Fibroblast of villous mesenchyme (primary cell): ENCODE measurements around the gene SMARCC2. TPM values are rescaled to one million over a fixed set of nuclear protein-coding genes. Genes with fewer than 3 reads are reported as not detected.
"Not testable (repeated sequence)": the region's sequence is repeated elsewhere in the genome, so short reads cannot be mapped to it uniquely, and the experiment has no call there.

Experiments
- DNase-seq: peaks from one replicate; pipeline ENCODE4 v3.0.0-alpha.2; 2010; ENCODE audit warnings: low read depth
- H3K4me3 ChIP-seq: 2 replicates; pipeline ENCODE4 v1.5.1; 2011; ENCODE audit warnings: low read depth, mild to moderate bottlenecking, low read length
- total RNA-seq: library from RNA; depleted of rRNA; stranded (reverse); fragments of >200 nt; gene quantifications from 2 replicates; pipeline ENCODE4 v1.2.3, GENCODE V29; 2012
- TF ChIP-seq, protein P1 (sequence below): IDR thresholded peaks from 2 replicates; pipeline ENCODE4 v1.5.1; 2012; ENCODE audit warnings: low read depth, mild to moderate bottlenecking, low read length; ENCODE audit not compliant: insufficient read depth

Gene SMARCC2
- total RNA-seq, 1 donor, result 67.8 TPM

DNA sequence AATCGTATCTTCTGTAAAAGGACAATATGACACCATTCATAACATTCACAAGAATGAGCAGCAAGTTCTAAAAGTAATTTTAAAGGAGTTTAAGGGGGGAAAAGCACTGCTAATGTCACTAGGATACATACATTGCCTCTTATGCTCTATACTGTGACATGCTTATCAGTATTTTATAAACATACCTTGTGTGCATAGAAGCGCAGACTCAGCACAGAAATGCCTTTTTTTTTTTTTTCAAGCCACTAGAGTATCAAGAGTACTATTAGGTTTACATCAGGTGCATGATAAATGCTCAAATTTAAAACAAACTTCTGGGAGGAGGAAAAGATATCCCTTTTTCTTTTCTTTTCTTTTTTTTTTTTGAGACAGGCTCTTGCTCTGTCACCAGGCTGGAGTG, 13.6 kb upstream of the SMARCC2 start:
- TF ChIP-seq, protein P1, sequence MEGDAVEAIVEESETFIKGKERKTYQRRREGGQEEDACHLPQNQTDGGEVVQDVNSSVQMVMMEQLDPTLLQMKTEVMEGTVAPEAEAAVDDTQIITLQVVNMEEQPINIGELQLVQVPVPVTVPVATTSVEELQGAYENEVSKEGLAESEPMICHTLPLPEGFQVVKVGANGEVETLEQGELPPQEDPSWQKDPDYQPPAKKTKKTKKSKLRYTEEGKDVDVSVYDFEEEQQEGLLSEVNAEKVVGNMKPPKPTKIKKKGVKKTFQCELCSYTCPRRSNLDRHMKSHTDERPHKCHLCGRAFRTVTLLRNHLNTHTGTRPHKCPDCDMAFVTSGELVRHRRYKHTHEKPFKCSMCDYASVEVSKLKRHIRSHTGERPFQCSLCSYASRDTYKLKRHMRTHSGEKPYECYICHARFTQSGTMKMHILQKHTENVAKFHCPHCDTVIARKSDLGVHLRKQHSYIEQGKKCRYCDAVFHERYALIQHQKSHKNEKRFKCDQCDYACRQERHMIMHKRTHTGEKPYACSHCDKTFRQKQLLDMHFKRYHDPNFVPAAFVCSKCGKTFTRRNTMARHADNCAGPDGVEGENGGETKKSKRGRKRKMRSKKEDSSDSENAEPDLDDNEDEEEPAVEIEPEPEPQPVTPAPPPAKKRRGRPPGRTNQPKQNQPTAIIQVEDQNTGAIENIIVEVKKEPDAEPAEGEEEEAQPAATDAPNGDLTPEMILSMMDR, result no peak
- no peak overlapping the region for H3K4me3 ChIP-seq
- DNase-seq, result no peak

DNA sequence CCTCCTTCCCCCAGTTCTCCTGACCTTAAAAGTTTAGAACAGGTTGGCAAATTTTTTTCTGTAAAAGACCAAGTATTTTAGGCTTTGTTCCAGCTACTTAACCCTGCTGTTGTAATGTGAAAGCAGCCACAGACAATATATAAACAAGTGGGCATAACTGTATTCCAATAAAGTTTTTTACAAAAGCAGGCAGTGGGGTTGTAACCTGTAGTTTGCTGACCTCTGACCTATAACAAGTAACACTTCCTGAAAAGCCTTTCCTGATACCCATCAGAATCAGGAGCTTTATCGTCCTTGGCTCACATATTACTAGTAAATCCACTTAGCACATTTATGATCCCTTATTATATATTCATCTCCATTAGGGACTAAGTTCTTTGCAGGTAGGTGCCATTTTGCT, 13.1 kb upstream of the SMARCC2 start:
- no peak overlapping the region for H3K4me3 ChIP-seq
- DNase-seq, result peak; percentile 31
- TF ChIP-seq, protein P1, result no peak

DNA sequence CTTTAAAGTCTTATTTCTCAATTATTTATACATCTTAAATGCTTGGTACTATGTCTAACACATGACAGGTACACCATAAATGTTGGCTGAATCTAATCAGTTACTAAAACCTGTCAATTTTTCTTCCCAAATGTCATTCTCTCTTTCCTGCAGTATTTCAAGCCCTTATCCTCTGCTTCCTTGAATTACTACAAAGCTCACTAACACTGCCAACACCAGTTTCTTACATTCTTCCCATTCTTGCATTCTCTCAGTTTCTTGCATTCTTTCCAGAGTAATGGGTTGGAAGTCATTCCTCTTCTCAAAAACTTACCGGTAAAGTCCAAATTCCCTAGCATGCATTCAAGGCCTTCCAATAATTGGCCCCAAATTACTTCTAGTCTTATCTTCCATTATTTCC, 9.6 kb upstream of the SMARCC2 start:
- DNase-seq, result no peak
- TF ChIP-seq, protein P1, result no peak
- H3K4me3 ChIP-seq, result no peak overlapping the region

GRCh38 chr12:56197921-56198635, 8.8 kb upstream of the SMARCC2 start:
- DNase-seq, result no peak
- no peak overlapping the region for H3K4me3 ChIP-seq
- TF ChIP-seq, protein P1, result no peak

DNA sequence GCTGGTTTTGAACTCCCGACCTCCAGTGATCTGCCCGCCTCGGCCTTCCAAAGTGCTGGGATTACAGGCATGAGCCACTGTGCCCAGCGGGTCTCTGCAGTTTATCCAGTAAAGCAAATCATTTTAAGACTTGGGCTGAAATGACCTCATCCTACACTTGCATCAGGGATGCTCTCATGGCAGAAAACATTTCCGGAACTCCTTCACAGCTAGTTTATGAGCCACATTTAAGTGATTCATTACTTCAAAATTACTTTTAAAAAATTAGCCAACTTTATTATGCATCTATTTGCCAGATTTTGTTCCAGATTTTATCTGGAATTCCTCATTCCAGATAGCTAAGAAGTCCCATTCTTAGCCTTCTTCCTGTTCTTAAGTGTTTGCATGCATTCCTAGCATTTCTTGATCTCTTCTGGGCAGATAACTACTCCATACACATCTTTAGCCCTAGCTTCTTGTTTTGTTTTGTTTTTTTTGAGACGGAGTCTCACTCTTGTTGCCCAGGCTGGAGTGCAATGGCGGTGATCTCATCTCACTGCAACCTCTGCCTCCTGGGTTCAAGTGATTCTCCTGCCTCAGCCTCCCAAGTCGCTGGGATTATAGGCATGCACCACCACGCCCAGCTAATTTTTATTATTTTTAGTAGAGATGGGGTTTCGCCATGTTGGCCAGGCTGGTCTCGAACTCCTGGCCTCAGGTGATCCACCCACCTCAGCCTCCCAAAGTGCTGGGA, 7.7 kb upstream of the SMARCC2 start:
- H3K4me3 ChIP-seq, result not testable (repeated sequence)
- DNase-seq, result peak; percentile 98

DNA sequence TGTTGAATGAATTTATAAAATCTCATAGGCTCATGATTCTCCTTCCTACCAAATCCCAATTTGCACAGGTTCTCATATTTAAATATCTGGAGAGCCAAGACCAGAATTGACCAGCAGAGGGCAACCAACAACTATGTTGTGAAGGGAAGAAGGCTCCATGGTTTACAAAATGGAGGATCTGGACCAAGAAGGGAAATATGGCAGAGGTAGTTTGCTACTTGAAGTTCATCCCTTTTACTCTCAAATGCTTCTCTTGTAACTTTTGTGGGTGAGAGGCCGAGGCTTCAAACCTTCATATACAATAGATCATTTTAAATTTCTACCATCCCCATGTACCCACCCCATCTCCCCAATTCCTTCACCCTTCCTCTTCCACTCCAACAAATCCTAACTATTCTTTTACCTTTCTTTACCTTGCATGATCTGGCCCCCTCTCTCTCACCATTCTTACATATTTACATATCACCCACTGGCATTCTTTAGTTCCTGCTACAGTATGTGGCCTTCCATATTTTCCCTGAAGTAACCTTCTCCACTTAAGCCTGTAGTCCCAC, 3.8 kb upstream of the SMARCC2 start:
- TF ChIP-seq, protein P1, result peak; percentile 86
- H3K4me3 ChIP-seq, result no peak overlapping the region
- peak; percentile 90 for DNase-seq

- TF ChIP-seq, protein P1, result no peak
- H3K4me3 ChIP-seq, result no peak overlapping the region
- no peak for DNase-seq
Measured at GRCh38 chr12:56192582-56192981, 3.3 kb upstream of the SMARCC2 start.
